NCI-H1417 (cell line): ENCODE measurements around the gene GABRQ.
"Not testable (repeated sequence)": the region's sequence is repeated elsewhere in the genome, so short reads cannot be mapped to it uniquely, and the experiment has no call there.

Experiments used
- DNase-seq, 3 experiments: peaks; one replicate each; lab custom pipeline; 2025; lab: John Stamatoyannopoulos, UW

GABRQ gene

GRCh38 chrX:152658302-152658701 is 20.6 kb downstream of the GABRQ start:
- DNase-seq, result no peak

- no peak for DNase-seq
These were observed 25.4 kb downstream of the GABRQ start for GRCh38 chrX:152663086-152663485.

- DNase-seq, result no peak
These were observed 36.4 kb downstream of the GABRQ start for GRCh38 chrX:152674135-152674534.

- DNase-seq, result not testable (repeated sequence)
These were observed 37.0 kb downstream of the GABRQ start for GRCh38 chrX:152674652-152675051.

- DNase-seq, result not testable (repeated sequence)
These were observed 43.3 kb downstream of the GABRQ start for GRCh38 chrX:152681012-152681411.

GRCh38 chrX:152697952-152698931 is 60.5 kb downstream of the GABRQ start, which contains the start of gene MAGEA3:
MAGEA3 (plus strand) TSS chrX:152698794; CDS start chrX:152700833, 2,039 bp downstream.
- DNase-seq, result not testable (repeated sequence)

- DNase-seq, result not testable (repeated sequence)
These were observed 62.7 kb downstream of the GABRQ start for GRCh38 chrX:152700390-152700789.

GRCh38 chrX:152706500-152706899 is 68.8 kb downstream of the GABRQ start:
- DNase-seq, result not testable (repeated sequence)
